Lower lobe of right lung (tissue), 2 donors: ENCODE data around the gene ASTN1. TPM values are rescaled to one million over a fixed set of nuclear protein-coding genes. Genes with fewer than 3 reads are reported as not detected.

ENCODE experiments used
- ATAC-seq, 2 donors: fragments of 200-7000 bp; cut with Tn5 transposase; one replicate each; pipeline ENCODE4 v1.9.1; 2020 to 2022; ENCODE audit warnings: mild to moderate bottlenecking in 2 of 2, moderate library complexity in 2 of 2
- DNase-seq: peaks from one replicate; pipeline ENCODE4 v3.0.0-alpha.2; 2020
- H3K27ac ChIP-seq: fragments of 200-600 bp; one replicate; pipeline ENCODE4 v1.8.0; 2022
- H3K27me3 ChIP-seq: fragments of 200-600 bp; one replicate; pipeline ENCODE4 v1.8.0; 2022; ENCODE audit warnings: low read depth
- H3K36me3 ChIP-seq: fragments of 200-600 bp; one replicate; pipeline ENCODE4 v1.8.0; 2022; ENCODE audit warnings: mild to moderate bottlenecking
- H3K4me1 ChIP-seq: fragments of 200-600 bp; one replicate; pipeline ENCODE4 v1.8.0; 2022
- H3K4me3 ChIP-seq: fragments of 200-600 bp; one replicate; pipeline ENCODE4 v1.8.0; 2022; ENCODE audit warnings: mild to moderate bottlenecking
- H3K9me3 ChIP-seq: fragments of 200-600 bp; one replicate; pipeline ENCODE4 v1.8.0; 2022
- intact Hi-C: fragments of 100-400 bp; cut with DNase I; formaldehyde crosslinking; loops from one replicate; pipeline ENCODE4 v1.11.0; 2022
- total RNA-seq: library from RNA; stranded (reverse); fragmentation: NEBNext Ultra II Directional; extraction: Animal tissue kit (Norgen Biotek cat#: 25700); gene quantifications from one replicate; pipeline ENCODE4 v1.2.1, GENCODE V29; 2021
- TF ChIP-seq, protein P1 (sequence below): fragments of 200-600 bp; IDR thresholded peaks from one replicate; pipeline ENCODE4 v1.8.0; 2022; ENCODE audit warnings: antibody characterized with exemption, mild to moderate bottlenecking
- donor health status: DM: no; HTN: yes; CAD: no; lungs with severe emphysema.

Gene ASTN1
- total RNA-seq, 1 donor from 2014 or later: 0.41 TPM

DNA sequence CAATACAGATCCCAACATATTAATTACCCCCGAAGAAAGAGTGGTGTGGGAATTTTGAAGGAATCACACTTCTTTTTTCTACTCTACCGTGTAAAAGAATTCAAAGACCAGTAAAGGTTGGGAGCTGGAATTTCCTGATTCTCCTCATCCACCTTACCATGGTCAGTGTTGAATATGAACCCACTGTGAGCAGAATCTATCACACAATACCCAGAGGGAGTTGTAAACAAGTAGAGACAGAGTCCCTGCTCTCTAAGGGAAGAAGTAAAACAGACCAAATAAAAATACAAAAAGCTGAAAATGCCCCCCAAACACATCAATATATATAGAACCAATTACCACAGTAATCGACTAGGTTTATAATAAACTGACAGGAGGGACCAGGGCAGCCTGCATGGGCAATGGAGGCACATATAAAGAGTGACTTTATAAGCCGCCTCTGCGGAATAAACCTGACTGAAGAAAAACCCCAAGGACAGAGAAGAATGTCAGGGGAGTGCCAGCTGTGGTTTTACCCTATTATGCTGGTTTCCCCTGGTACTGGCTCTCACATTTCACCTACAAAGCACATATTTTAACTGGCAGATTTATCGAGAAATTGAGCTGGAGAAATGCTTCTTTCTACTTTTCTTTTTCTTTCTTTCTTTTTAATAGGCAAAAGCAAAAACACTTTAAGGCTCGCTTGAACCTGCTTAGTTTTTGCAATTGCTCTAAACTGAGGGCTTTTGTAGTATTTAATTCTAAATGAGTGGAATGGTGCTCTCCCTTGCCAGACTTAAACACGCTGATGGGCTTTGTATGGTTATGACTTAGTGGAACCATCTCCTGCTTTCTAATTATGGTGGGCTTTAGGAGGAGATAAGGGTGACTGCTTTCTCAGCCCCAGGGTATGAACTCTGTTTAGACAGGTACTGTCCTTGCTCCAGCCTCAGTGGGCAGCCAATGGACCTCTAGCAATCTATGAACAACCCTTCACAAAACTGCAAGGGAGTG is 244.8 kb downstream of the ASTN1 start:
- TF ChIP-seq, protein P1, sequence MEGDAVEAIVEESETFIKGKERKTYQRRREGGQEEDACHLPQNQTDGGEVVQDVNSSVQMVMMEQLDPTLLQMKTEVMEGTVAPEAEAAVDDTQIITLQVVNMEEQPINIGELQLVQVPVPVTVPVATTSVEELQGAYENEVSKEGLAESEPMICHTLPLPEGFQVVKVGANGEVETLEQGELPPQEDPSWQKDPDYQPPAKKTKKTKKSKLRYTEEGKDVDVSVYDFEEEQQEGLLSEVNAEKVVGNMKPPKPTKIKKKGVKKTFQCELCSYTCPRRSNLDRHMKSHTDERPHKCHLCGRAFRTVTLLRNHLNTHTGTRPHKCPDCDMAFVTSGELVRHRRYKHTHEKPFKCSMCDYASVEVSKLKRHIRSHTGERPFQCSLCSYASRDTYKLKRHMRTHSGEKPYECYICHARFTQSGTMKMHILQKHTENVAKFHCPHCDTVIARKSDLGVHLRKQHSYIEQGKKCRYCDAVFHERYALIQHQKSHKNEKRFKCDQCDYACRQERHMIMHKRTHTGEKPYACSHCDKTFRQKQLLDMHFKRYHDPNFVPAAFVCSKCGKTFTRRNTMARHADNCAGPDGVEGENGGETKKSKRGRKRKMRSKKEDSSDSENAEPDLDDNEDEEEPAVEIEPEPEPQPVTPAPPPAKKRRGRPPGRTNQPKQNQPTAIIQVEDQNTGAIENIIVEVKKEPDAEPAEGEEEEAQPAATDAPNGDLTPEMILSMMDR: no peak
- ATAC-seq (no peak), DNase-seq (no peak)
- no peaks in the 10 kb centered on the region for H3K36me3 ChIP-seq
- no peaks in the 10 kb centered on the region for H3K4me1 ChIP-seq
- H3K4me3 ChIP-seq: no peak overlapping the region
- H3K9me3 ChIP-seq: no peaks in the 10 kb centered on the region
- intact Hi-C loops: no loop called here
- no peaks in the 10 kb centered on the region for H3K27me3 ChIP-seq
- no peak overlapping the region for H3K27ac ChIP-seq

DNA sequence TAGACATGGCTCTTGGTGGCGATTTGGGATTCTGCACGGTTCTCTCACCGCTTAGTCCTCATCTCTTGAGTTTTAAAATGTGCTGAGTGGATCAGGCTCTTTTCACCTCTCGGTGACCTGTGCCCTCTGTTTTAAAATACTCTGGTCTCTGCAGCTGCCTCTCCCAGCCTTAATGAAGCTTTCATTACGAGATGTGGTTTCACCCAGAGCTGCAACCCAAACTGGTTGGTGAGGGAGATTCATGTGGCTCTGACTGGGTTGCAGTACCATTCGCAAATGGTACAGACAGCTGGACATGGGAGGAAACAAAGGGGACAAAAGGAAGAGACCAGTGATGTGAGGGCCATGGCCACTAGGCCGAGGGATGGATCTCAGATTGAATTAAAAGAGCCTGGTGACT is 258.9 kb downstream of the ASTN1 start:
- Histone ChIP-seq H3K4me3 (no peak overlapping the region), H3K36me3 (no peaks in the 10 kb centered on the region), H3K9me3 (no peaks in the 10 kb centered on the region), H3K27ac (no peak overlapping the region), H3K27me3 (no peaks in the 10 kb centered on the region), H3K4me1 (no peaks in the 10 kb centered on the region)
- ATAC-seq: no peak
- no peak for DNase-seq
- intact Hi-C loops: no loop called here
- TF ChIP-seq, protein P1: no peak

DNA sequence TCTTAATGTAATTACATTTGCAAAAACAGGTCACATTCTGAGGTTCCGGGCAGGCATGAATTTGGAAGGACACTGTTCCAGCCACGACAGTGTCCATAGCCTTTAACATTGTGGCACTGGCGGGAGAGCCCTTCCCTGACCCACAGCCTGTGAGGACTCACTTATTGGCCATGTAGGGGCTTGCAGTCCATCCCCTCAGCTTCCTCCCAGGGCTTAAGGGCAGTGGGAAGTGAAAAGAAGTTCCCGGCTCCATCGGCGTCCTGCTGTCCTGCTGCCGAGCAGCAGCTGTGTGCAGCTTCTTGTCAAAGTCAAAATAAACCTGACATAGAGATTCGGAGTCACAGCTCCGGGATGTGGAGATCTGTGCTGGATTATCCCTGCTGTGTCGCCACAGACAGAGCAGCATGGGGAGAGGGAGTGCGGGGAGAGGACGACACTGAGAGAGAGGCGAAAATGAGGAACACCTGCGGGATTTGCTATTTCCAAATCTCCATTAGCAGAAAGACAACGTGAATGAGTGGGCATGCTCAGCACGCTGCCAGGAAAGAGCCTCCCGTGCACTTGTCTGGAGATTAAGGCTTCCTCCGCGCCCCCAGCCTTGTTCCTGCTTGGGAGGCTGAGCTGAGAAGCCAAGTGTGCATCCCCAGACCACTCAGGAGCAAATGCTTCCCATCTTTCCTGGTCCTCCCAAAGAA is 260.3 kb downstream of the ASTN1 start:
- Histone ChIP-seq H3K4me3 (no peak overlapping the region), H3K9me3 (no peaks in the 10 kb centered on the region), H3K36me3 (no peaks in the 10 kb centered on the region), H3K27me3 (no peaks in the 10 kb centered on the region), H3K4me1 (no peaks in the 10 kb centered on the region), H3K27ac (no peak overlapping the region)
- intact Hi-C loops: no loop called here
- TF ChIP-seq, protein P1: no peak
- DNase-seq (no peak), ATAC-seq (no peak)

DNA sequence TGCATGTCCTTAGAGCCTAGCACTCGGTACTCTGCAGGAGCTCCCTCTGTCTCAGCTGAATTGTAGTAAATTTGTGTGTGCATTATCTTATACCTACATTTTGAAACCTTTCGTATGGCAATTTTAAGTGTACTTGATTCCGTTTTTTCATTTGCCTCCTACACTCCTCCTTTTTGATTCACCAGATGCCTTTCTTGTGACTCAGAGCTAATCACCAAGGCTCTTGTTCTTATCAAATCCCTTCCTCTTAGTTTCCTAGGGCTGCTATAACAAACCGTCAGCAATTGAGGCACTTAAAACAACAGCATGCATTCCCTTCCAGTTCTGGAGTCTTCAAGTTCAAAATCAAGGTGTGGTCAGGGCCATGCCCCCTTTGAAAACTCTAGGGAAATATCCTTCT is 261.0 kb downstream of the ASTN1 start:
- H3K27me3 ChIP-seq: no peaks in the 10 kb centered on the region
- no peak overlapping the region for H3K4me3 ChIP-seq
- no peaks in the 10 kb centered on the region for H3K4me1 ChIP-seq
- no peaks in the 10 kb centered on the region for H3K9me3 ChIP-seq
- intact Hi-C loops: no loop called here
- no peak overlapping the region for H3K27ac ChIP-seq
- DNase-seq: no peak
- TF ChIP-seq, protein P1: no peak
- H3K36me3 ChIP-seq: no peaks in the 10 kb centered on the region
- peak; percentile 7 to 43 for ATAC-seq

DNA sequence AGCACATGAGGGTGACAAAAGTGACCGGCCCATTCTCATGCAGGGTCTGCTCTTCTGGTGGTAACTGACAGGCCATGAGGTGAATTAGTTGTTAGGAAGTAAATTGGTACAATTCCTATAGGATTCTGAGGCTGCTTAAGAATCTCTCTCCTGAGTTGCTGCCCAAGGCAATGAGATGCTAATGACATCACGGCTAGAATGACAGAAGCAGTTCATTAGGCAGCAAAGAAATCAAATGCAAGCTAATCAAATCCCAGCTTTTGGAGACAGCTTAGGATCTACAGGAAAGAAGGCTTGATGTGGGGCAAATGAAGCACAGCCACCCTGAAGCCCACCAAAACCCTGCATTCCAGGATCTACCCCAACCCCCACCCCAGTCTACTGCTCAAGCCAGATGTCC is 265.2 kb downstream of the ASTN1 start:
- H3K27ac ChIP-seq: no peak overlapping the region
- H3K4me3 ChIP-seq: no peak overlapping the region
- DNase-seq (no peak), ATAC-seq (no peak)
- no peaks in the 10 kb centered on the region for H3K27me3 ChIP-seq
- peaks cover 6% of the 10 kb centered on the region for H3K4me1 ChIP-seq
- TF ChIP-seq, protein P1: no peak
- H3K36me3 ChIP-seq: no peaks in the 10 kb centered on the region
- no peaks in the 10 kb centered on the region for H3K9me3 ChIP-seq
- intact Hi-C loops: no loop called here
